ELR (cell line): ENCODE results near the gene HAVCR2.

Source experiments
- DNase-seq: peaks from one replicate; pipeline ENCODE4 v3.0.0-alpha.2; 2015; ENCODE audit warnings: low read depth

Gene HAVCR2

GRCh38 chr5:157045601-157046000, 63.2 kb downstream of the HAVCR2 start:
- DNase-seq = no peak

- no peak for DNase-seq
Measured at GRCh38 chr5:157038568-157039187, 70.2 kb downstream of the HAVCR2 start.
